ENCODE results near the gene KLF7. TPM values are rescaled to one million over a fixed set of nuclear protein-coding genes. Genes with fewer than 3 reads are reported as not detected.

The KLF7 gene
- total and polyA plus RNA-seq, 9 of the 15 experiments (the other 6 are each of a cell fraction or from before 2014, with no cell fraction given) = 0.04 to 0.54 (median 0.07) TPM

GRCh38 chr2:207157162-207157481 is 8.6 kb downstream of the KLF7 start:
- 0% methylated on average over 1 of the region's 1 CpG for WGBS (ENCODE audit: insufficient coverage, low coverage, missing lambda C conversion rate)
- Histone ChIP-seq H3K9ac (ENCODE audit: insufficient read depth in 1 of 2, low read depth in 2 of 2, low read length in 2 of 2) (no peak overlapping the region), H4K20me1 (replicated peaks; ENCODE audit: control insufficient read depth, insufficient read depth, low read length) (no peaks in the 10 kb centered on the region), H3K79me2 (ENCODE audit: control insufficient read depth, insufficient read depth, low read length) (no peaks in the 10 kb centered on the region), H3K9me1 (ENCODE audit: control insufficient read depth, insufficient read depth, low read length) (no peaks in the 10 kb centered on the region), H3K27ac (ENCODE audit: extremely low read depth, low read depth, low read length) (no peak overlapping the region), H3K27me3 (ENCODE audit: control insufficient read depth in 2 of 2, insufficient read depth in 2 of 2, low read length in 2 of 2) (peaks cover 0 to 6% of the 10 kb centered on the region in 2 experiments; a peak in 1 of 5 replicates), H3K9me3 (replicated peaks; ENCODE audit: control insufficient read depth, insufficient read depth, low read depth, low read length) (no peaks in the 10 kb centered on the region), H3K4me3 (no peak overlapping the region), H3K4me1 (replicated peaks in 1 of 2; ENCODE audit: control insufficient read depth in 2 of 2, insufficient read depth in 2 of 2, low read length in 2 of 2) (no peaks in the 10 kb centered on the region), H3K4me2 (ENCODE audit: insufficient read depth, low read length) (no peak overlapping the region), H2AFZ (ENCODE audit: low read depth, low read length) (no peak overlapping the region), H3K36me3 (ENCODE audit: control insufficient read depth, insufficient read depth, low read length) (no peaks in the 10 kb centered on the region)
- POLR2A ChIA-PET = no interaction called here
- TF ChIP-seq ZKSCAN8 (CRISPR knock-in tag; IDR thresholded peaks at IDR 0.05) (no peak), CTCF (IDR thresholded peaks at IDR 0.05 in 2 of 3, conservative IDR thresholded peaks at IDR 0.05 in 1 of 3; ENCODE audit: insufficient read depth in 2 of 3, low read depth in 1 of 3, low read length in 3 of 3) (no peak), FOXP1 (CRISPR knock-in tag; IDR thresholded peaks at IDR 0.05) (no peak), CREB1 (IDR thresholded peaks at IDR 0.05) (no peak), CREB1 (CRISPR knock-in tag; IDR thresholded peaks at IDR 0.05) (no peak), MED1 (CRISPR knock-in tag; IDR thresholded peaks at IDR 0.05; ENCODE audit: borderline replicate concordance) (no peak), SMAD4 (CRISPR knock-in tag; conservative IDR thresholded peaks at IDR 0.05) (no peak), ZNF668 (CRISPR knock-in tag; IDR thresholded peaks at IDR 0.05) (no peak), HES1 (IDR thresholded peaks at IDR 0.05; ENCODE audit: low read depth) (no peak), SMAD3 (CRISPR knock-in tag; conservative IDR thresholded peaks at IDR 0.05) (no peak), ETS2 (tag; IDR thresholded peaks at IDR 0.05; ENCODE audit: borderline replicate concordance, poor library complexity, severe bottlenecking) (no peak), PRMT5 (CRISPR knock-in tag; IDR thresholded peaks at IDR 0.05) (no peak), POLR2A (conservative IDR thresholded peaks at IDR 0.05) (no peak), NFYB (IDR thresholded peaks at IDR 0.05; ENCODE audit: extremely low read depth, insufficient read length) (no peak), TCF7L2 (IDR thresholded peaks at IDR 0.05; ENCODE audit: low read depth, low read length) (no peak), GTF2B (IDR thresholded peaks at IDR 0.05; ENCODE audit: extremely low read depth, insufficient read length) (no peak), ELK3 (CRISPR knock-in tag; IDR thresholded peaks at IDR 0.05) (no peak), ZNF644 (tag; IDR thresholded peaks at IDR 0.05; ENCODE audit: low read depth) (no peak)
- no peak for ATAC-seq
- in situ Hi-C loops (cut with MboI) = no loop called here
- FAIRE-seq = no peak
- no peak for DNase-seq (ENCODE audit: extremely low read depth in 1 of 4, low spot score in 3 of 4)
- CTCF ChIA-PET (ENCODE audit: low intra/inter-chr PET ratio) = no interaction called here
- BruUV-seq (replicated peaks) = no TSS peak
- intact Hi-C loops (cut with micrococcal nuclease) = no loop called here
